Omental fat pad (tissue), 4 donors: Measurements from ENCODE around the gene CBFB. TPM values are rescaled to one million over a fixed set of nuclear protein-coding genes. Genes with fewer than 3 reads are reported as not detected.

Experiments used
- ATAC-seq: fragments of 150-250 bp; one replicate; pipeline ENCODE4 v1.9.1; 2016; ENCODE audit warnings: mild to moderate bottlenecking, moderate library complexity; ENCODE audit not compliant: low FRiP score
- DNase-seq: peaks from one replicate; pipeline ENCODE4 v3.0.0-alpha.2; 2019; ENCODE audit warnings: low spot score
- CTCF ChIP-seq, 3 donors: fragments of 450-650 bp; IDR thresholded peaks; one replicate each; pipeline ENCODE4 v1.5.1; 2016 to 2017; ENCODE audit warnings: antibody characterized with exemption in 3 of 3, mild to moderate bottlenecking in 3 of 3, moderate library complexity in 2 of 3
- total RNA-seq, 4 donors: library from RNA; depleted of rRNA; stranded (reverse); fragments of >200 nt; gene quantifications; one replicate each; pipeline ENCODE4 v1.1.0, GENCODE V29; 2016

Gene CBFB
- total RNA-seq, 4 donors from 2014 or later = 30.3 to 77.6 (median 35.4) TPM

DNA sequence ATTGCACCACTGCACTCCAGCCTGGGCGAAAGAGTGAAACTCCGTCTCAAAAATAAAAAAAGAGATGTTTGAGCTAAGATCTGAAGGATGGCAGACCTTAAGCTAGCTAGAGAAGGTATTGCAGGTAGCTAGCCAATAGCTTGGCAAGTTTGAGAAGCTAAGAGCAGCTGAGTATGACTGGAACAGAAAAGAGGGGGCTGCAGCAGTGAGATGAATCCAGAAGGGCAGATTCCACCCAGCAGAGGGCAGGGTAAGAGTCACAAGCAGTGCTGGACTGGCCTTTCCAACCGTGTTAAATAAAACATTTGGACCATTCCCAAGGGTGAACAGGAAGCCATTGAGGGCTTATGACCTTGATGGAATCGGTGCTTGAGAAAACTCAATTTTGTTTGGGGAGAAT lies 75.1 kb downstream of the CBFB start:
- no peak for DNase-seq
- no peak for TF ChIP-seq CTCF (IDR thresholded peaks at IDR 0.05)
- ATAC-seq = no peak

GRCh38 chr16:67104845-67105244 lies 75.9 kb downstream of the CBFB start:
- no peak for DNase-seq
- TF ChIP-seq CTCF (IDR thresholded peaks at IDR 0.05) = no peak
- no peak for ATAC-seq

DNA sequence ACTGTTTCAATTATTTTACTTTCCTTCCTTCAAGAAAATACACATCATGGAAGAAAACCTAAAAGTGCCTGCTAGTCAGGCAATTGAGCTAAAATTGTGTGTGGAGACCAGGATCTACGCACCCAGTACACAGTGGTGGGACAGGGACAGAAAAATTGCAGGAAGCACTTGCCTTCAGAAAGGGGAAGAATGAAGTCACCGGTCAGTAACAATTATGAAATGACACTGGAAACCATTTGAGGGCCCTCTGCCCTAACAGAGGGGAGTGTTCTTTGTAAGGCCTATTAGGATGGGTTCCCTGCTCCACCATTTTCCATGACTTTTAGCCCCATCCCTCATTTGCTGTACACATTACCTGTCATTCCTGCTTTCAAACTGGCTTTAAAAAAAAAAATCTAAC lies 76.3 kb downstream of the CBFB start:
- TF ChIP-seq CTCF (IDR thresholded peaks at IDR 0.05) = no peak
- ATAC-seq (no peak), DNase-seq (no peak)

- ATAC-seq (no peak), DNase-seq (no peak)
- TF ChIP-seq CTCF (IDR thresholded peaks at IDR 0.05) = no peak
These were observed 76.9 kb downstream of the CBFB start for GRCh38 chr16:67105881-67106280.

DNA sequence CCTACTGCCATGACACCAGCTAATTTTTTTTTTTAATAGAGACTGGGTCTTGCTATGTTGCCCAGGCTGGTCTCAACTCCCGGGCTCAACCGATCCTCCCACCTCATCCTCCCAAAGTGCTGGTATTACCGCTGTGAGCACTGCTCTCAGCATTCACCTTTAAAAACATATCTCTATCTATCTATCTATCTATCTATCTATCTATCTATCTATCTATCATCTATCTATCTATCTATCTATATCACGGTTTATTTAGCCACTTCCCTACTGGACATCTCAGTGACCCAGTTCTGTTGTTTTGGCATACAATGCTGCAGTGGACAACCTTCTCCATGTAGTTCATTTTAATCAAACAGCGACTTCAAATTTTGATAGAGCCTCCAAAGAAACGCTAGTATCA lies 79.5 kb downstream of the CBFB start:
- DNase-seq = no peak
- TF ChIP-seq CTCF (IDR thresholded peaks at IDR 0.05) = no peak
- ATAC-seq = no peak

GRCh38 chr16:67108931-67109406 lies 80.0 kb downstream of the CBFB start:
- DNase-seq (no peak), ATAC-seq (peak; percentile 7)
- no peak for TF ChIP-seq CTCF (IDR thresholded peaks at IDR 0.05)

DNA sequence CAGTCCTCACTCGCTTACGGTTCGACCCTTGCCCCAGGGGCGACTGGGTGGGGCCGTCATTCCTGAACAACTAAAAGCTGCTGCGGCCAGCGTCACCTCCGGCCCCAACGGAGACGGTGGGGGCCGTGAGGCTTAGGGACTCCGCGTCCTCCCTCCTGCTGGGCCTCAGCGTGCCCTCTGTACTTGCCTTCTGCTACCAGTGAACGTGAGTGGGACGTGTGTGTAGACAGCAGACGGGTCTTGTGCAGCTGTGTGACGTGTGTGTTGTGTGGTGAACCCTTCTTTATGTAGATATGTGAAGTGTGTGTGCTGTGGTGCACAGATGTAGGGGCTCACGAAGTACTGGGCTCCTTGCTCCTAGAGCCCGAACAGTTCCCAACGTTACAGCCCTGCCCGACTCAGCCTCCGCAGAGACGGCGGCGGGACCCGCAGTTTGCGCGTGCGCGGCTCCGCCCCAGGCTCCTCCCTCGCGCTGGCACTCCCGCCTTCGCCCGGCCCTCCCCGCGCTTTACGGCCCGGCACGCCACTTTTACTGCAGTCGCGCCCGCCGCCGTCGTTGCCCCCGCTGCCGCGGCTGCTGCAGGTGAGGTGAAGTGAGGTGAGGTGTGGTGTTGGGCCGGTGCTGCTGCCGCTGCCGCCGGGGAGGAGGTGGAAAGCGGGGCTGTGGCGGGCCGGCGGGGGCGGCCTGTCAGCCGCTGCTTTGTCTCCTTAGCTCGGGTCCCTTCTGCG lies 80.6 kb downstream of the CBFB start, which contains the start of gene PHAF1:
PHAF1 (plus strand) TSS at position 535 of the 729 bp plus-strand sequence. CDS start 235 bp downstream, outside the sequence.
- ATAC-seq = peak; percentile 98

More for the DNA sequence above, 80.6 kb downstream of the CBFB start, which contains the start of gene PHAF1:
- TF ChIP-seq CTCF (IDR thresholded peaks at IDR 0.05) = no peak
- peak; percentile 77 for DNase-seq
